ENCODE data around the gene RETSAT.
A peak's percentile ranks its signal among the peaks of the same experiment; 100 is the strongest.
"Not testable (repeated sequence)": the region's sequence is repeated elsewhere in the genome, so short reads cannot be mapped to it uniquely, and the experiment has no call there.

The RETSAT gene

DNA sequence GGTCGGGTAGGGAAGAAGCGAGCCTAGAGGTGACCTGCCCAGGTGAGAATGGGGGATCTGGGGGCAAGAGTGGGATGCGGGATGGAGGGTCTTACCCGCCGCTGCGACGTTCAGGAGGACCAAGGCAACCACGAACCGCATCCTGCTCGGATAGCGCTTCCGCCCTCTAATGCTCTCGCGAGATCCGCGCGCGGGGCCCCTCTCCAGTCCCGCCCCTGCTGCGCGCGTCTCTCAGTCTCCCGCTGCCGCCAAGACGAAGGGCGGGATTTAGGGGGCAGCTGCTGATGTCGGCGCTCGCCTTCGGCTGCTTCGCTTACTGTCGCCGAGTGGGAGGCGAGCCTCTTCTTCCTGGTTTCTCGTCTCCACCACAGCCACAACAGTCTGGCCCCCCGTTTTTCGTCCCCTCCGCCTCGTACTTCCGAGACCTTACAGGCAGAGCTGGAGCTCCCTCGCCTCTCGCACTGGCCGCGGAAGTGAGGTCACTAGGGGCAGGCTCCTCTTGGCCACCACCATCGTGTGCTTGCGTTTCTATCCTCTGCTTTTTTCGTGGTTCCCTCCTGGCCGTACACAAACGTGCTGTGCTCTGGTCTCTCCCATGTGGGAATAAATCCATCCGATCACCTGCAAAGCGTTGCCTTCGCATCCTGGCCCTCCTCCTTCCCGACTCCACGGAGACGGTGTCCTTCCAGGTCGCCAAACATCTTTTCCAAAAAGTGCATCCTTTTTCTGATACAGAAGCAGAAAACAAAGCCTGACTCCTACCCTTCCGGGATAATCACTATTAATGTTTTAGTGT, 26.3 kb downstream of the RETSAT start, which contains the start of gene TGOLN2:
TSS of gene TGOLN2 (minus strand) at position 168 of the 796 bp plus-strand sequence. CDS start at position 141, 27 bp downstream.
- peak; percentile 94 for DNase-seq (ENCODE audit: low spot score)
- no peak for TF ChIP-seq CTCF (IDR thresholded peaks at IDR 0.05; ENCODE audit: extremely low read depth, missing control alignments)

DNA sequence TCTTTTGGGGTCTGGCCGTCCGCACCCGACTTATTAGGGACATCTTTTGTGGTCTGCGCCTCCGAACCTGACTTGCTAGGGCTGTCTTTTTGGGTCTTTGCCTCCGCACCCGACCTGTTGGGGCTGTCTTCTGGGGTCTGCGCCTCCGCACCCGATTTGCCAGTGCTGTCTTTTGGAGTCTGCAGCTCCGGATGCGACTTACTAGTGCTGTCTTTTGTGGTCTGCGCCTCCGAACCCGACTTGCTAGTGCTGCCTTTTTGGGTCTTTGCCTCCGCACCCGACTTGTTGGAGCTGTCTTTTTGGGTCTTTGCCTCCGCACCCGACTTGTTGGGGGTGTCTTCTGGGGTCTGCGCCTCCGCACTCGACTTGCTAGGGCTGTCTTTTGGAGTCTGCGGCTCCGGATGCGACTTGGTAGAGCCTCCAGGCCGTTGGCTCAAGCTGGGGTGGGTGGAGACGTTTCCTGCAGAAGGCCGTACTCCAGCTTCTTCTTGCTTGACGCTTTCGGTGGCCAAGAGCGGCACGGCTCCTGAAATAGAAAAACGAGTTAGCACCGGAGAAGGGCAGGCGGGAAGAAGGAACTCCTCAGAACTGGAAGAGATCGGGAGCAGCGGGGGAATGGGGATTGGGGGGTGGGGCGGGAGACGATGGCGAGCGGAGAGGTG, 27.0 kb downstream of the RETSAT start:
- no peak for TF ChIP-seq CTCF (IDR thresholded peaks at IDR 0.05; ENCODE audit: extremely low read depth, missing control alignments)
- peak; percentile 55 for DNase-seq (ENCODE audit: low spot score)

- TF ChIP-seq CTCF (IDR thresholded peaks at IDR 0.05; ENCODE audit: extremely low read depth, missing control alignments): no peak
- DNase-seq (ENCODE audit: low spot score): peak; percentile 59
Measured at GRCh38 chr2:85326406-85327159, 27.7 kb downstream of the RETSAT start.

- no peak for DNase-seq (ENCODE audit: low spot score)
Measured at GRCh38 chr2:85325466-85325811, 28.9 kb downstream of the RETSAT start.

DNA sequence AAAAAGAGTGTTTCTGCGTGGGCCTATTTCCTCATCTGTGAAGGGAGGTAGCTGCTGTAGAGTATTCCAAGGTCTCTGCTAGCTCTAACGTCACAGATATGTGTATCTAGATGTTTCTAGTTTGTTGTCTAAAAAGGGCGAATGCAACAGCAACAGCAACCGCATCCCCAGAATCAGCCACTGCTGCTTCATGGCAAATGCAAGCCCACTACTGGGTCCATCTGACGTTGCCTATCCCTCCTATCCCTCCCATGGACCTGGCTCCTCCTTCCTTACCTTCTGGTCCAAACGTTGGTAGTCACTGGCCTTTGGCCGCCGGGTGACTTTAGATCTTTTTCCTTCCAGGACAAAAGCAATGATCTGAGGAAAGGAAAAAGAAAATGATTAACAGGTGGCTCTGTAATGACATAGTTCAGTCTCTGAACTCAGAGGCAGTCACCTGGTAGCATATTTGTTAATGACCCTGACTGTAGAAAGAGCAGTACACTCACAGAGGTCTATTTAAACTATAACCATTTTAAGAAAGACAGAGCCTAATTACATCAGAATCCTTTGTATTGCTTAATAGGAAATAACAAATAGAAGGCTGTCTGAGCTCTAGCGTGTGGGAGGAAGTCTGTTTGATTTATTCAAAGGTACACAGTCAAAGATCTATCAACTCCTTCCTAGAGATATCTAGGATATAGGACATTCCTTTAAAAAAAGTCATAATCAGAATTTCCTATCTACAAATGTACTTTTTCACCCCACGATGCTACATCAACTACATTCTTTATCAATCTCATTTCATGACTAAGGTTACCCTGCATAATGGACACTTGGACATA, 29.5 kb downstream of the RETSAT start:
- no peak for TF ChIP-seq CTCF (IDR thresholded peaks at IDR 0.05; ENCODE audit: extremely low read depth, missing control alignments)
- DNase-seq (ENCODE audit: low spot score): no peak

More at GRCh38 chr2:85325466-85325811, 28.9 kb downstream of the RETSAT start:
- no peak for TF ChIP-seq CTCF (IDR thresholded peaks at IDR 0.05; ENCODE audit: extremely low read depth, missing control alignments)

- not testable (repeated sequence) for DNase-seq (ENCODE audit: low spot score)
Measured at GRCh38 chr2:85323988-85324367, 30.4 kb downstream of the RETSAT start.

GRCh38 chr2:85323351-85323987, 30.9 kb downstream of the RETSAT start:
- no peak for DNase-seq (ENCODE audit: low spot score)
- no peak for TF ChIP-seq CTCF (IDR thresholded peaks at IDR 0.05; ENCODE audit: extremely low read depth, missing control alignments)

All from GM20000 (cell line).